Stimulated activated CD8-positive, alpha-beta memory T cell treated with anti-CD3 and anti-CD28 coated beads, Interleukin-2, amount 100 ng/mL, for 48 hours (primary cell): ENCODE data around the gene UBP1.
"Not testable (repeated sequence)": the region's sequence is repeated elsewhere in the genome, so short reads cannot be mapped to it uniquely, and the experiment has no call there.

Experiments
- DNase-seq, 2 donors: peaks; one replicate each; pipeline ENCODE4 v3.0.0-alpha.2; 2020; ENCODE audit warnings: low read depth in 2 of 2

Gene UBP1

GRCh38 chr3:33389908-33390307 lies 50.3 kb downstream of the UBP1 start:
- DNase-seq, result no peak

DNA sequence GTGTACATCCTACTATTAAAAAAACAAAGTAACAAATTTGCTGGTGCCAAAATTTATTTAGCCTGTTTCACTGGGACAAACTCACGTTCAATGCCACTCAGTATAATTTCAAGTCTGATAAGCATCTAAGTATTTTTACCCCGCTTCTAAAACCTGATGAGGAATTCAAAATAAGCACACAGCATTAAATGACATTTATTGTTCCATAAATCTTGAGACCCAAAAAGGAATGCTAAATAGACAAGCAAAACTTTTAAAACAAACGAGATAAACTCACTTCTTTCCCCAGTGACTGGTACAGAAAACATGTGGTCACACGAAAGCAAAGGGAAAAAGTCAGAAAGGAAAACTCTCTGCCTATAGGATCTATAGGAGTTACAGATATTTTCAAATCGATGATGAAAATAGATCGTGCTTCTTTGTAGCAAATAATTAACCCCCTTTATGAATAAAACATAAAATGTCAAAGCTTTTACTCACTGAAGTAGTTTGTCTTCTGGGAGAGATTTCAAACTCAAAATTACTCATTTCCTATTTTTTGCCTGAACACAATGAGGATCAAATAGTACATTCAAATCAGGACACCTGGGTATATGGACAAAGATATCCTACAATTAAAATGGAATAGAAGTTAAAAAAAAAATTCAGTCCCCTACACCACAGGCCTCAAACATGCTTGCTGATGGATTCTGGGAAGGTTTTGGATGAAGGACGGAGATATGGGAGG lies 51.7 kb downstream of the UBP1 start:
- DNase-seq, result no peak

GRCh38 chr3:33386631-33387030 lies 53.6 kb downstream of the UBP1 start:
- DNase-seq, result no peak

GRCh38 chr3:33385423-33385822 lies 54.8 kb downstream of the UBP1 start:
- DNase-seq, result peak; percentile 30 to 31

- DNase-seq, result no peak
Observed at GRCh38 chr3:33383951-33384350, 56.3 kb downstream of the UBP1 start.

- no peak for DNase-seq
Observed at GRCh38 chr3:33380653-33381052, 59.6 kb downstream of the UBP1 start.

- no peak for DNase-seq
Observed at GRCh38 chr3:33377931-33378330, 62.3 kb downstream of the UBP1 start.

DNA sequence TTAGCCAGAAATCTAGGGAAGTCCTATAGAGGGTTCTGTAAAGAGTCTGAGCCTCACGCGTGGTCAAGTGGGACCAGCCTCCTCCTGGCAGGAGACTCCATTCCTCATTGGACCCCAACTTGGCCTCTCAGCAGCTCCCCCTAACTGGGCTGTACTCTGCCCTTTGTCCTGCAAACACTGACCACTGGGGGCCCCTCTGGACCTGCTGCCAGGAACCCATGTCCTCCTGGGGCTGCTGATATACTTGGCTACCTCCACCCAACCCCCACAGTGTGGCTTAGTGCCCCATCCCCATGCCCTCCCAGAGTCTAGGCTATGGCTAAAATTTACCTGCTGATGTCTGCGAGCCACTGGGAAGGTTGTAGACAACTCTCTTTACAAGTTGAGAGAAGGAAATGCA lies 62.7 kb downstream of the UBP1 start:
- DNase-seq, result no peak

DNA sequence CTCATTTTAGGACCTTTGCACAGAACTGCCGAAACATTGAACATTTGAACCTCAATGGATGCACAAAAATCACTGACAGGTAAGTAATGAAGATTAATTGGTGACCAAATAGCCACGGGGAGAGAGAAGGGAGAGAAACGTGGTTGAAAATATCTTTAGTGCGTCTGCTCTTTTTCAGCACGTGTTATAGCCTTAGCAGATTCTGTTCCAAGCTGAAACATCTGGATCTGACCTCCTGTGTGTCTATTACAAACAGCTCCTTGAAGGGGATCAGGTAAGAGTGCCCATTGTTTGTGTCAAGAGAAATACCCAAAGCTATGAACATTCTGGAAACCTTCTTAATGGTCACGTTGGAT lies 67.1 kb downstream of the UBP1 start:
- DNase-seq, result no peak

- peak in 1 of 2 donors; percentile 4 for DNase-seq
Observed at GRCh38 chr3:33372218-33373081, 67.8 kb downstream of the UBP1 start.

DNA sequence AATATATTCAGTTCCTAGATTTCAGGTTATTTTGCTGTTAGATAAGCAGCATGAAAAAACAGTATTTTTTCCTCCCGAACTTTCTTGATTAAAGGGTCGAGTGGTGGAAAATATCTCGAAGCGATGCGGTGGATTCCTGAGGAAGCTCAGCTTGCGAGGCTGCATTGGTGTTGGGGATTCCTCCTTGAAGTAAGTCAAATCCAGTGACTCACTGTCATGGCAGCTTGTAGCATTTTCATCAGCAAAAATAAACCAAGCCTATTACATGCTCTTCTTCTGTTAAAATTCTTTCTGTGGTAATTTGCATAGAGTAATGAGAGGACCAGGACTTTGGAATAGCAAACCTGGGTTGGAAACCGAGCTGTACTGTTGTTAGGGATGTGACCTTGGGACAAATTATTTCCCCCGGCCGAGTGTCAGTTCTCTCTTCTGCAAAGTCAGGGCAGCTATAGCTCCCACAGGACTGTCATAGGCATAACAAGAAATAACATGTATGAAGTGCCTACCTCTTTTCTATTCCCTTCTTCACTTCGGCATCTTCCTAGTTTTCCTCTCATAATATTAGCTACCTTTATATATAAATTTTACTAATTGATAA lies 75.6 kb downstream of the UBP1 start:
- no peak for DNase-seq

DNA sequence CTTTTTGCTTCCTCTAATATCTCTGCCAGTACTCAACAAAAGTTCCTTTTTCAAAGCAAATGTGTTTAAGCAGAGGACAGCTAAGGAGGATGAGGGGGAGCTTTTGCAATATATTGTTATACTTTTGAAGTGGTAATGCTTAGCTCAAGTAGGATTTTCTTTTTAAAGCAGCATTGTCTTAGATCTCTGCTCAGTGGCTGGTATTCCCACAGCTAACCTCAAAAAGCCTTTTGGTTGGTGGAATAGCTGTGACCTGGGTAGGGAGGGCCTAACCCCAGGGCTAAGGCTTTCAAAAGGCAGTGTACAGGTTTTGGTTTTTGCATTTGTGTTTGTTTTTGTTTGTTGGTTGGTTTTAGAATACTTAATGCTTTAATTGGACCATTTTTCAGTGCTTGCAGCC lies 76.1 kb downstream of the UBP1 start:
- no peak for DNase-seq

DNA sequence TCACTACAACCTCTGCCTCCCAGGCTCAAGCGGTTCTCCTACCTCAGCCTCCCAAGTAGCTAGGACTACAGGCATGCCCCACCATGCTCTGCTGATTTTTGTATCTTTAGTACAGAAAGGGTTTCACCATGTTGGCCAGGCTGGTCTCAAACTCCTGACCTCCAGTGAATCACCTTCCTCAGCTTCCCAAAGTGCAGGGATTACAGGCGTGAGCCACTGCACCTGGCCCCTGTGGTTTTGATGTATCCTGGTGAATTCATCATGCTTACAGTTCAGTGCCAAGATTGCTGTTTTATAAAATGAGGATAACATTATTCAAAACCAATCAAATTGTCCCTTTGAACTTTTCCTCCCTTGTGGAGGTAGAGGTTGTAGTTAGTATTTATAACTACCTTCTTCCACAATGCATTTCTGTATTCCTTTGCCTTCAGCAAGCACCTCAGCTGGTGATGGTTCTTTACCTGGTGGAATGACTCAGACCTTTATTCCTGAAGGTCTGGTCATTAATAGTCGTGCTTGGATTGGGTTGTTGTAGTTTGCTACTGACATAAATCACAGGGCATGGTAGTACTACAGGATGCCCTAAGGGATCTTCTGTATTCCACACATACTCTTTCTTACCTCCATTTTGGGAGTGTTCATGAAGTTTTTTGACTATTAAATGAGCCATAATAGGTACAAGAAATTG lies 76.9 kb downstream of the UBP1 start:
- DNase-seq, result no peak

DNA sequence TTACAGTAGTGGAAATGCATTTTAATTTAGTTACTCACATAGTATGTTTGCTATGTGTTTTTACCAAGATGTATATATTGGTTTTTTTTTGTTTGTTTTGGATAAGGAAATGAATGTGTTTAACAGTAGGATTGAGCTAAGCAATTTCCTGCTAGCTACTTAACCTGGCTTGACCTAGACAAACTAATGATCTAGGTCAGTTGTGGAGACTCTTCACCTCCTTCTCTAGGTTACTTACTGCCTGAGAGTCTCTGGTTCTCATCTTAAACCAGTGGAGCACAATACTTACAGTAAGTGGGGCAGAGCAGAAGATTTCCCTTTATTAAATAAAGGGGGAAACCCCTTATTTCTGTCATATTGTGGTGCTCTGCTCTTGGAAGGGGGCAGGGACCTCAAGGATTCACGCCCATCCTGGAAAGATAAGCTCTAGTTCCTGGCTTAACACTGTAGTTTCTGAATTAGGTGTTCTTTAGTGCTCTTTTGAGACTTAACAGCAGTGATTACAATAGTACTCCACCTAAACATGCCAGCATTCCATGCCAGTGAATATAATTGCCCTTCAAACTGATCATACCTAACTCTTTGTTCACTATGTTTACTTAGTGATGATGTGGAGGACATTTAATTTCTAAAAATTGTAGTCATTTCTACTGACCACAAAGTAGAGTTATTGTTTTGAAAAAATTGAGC lies 79.9 kb downstream of the UBP1 start:
- DNase-seq, result no peak

- DNase-seq, result no peak
Observed at GRCh38 chr3:33358172-33358781, 81.9 kb downstream of the UBP1 start.

DNA sequence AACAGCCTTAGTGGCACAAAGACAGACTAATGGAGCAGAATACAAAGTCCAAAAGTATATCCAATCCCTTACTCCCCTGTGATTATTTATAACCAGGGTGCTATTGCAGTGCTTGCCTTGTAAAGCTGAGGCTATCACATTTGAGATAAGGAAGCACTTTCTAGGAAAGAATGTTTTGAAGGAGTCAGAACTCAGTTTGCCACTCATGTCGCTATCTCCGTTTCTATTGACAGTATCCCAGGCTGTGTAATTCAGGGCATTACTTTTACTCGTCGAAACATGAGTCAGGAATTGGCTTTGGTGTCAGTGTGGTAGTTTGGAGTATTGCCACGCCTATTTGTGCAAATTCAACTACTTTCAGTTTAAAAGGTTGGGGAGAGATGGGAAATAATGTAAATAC lies 84.6 kb downstream of the UBP1 start:
- DNase-seq, result no peak

DNA sequence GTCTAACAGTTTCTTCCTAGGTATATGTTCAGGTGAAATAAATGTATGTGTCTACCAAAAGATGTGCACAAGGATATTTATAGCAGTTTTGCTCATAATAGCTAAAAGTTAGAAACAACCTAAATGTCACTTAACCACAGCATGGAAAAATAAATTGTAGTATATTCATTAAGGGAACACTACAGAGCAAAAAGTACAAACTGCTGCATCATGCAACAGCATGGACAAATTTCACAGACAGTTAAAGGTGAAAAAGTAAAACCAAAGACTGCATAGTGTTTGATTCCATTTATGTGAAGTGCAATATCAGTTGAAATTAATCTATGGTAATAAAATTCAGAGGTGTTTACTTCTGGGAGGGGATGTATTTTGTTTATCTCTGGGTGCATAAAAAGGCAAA lies 100.4 kb downstream of the UBP1 start:
- no peak for DNase-seq

DNA sequence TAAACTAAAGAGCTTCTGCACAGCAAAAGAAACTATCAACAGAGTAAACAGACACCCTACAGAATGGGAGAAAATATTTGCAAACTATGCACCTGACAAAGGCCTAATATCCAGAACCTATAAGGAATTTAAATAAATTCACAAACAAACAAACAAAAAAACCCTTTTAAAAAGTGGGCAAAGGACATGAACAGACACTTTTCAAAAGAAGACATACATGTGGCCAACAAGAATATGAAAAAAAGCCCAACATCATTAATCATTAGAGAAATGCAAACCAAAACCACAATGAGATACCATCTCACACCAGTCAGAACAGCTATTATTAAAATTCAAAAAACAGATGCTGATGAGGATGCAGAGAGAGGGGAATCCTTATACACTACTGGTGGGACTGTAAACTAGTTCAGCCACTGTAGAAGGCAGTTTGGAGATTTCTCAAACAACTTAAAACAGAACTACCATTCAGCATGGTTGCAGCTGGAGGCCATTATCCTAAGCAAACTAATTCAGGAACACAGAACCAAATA lies 101.2 kb downstream of the UBP1 start:
- DNase-seq, result not testable (repeated sequence)
